HEK293 (cell line): ENCODE data around the gene PCTP.

ENCODE experiments used
- ATF2 ChIP-seq: fragments of 450-650 bp; formaldehyde crosslinking; IDR thresholded peaks from 2 replicates; pipeline ENCODE4 v1.5.1; 2016; ENCODE audit warnings: missing biosample characterization, missing genetic modification characterization, low read depth
- KLF1 ChIP-seq: fragments of 450-650 bp; formaldehyde crosslinking; IDR thresholded peaks from 2 replicates; pipeline ENCODE4 v1.5.1; 2016; ENCODE audit warnings: missing biosample characterization, missing genetic modification characterization
- KLF10 ChIP-seq: fragments of 450-650 bp; IDR thresholded peaks from 2 replicates; pipeline ENCODE4 v1.5.1; 2018; ENCODE audit warnings: missing biosample characterization, mild to moderate bottlenecking, missing genetic modification characterization
- KLF7 ChIP-seq: fragments of 450-650 bp; formaldehyde crosslinking; IDR thresholded peaks from 2 replicates; pipeline ENCODE4 v1.5.1; 2016; ENCODE audit warnings: missing biosample characterization, missing genetic modification characterization, borderline replicate concordance
- KLF9 ChIP-seq: fragments of 450-650 bp; formaldehyde crosslinking; IDR thresholded peaks from 2 replicates; pipeline ENCODE4 v1.5.1; 2016; ENCODE audit warnings: missing biosample characterization, missing genetic modification characterization, low read depth
- OSR2 ChIP-seq: fragments of 450-650 bp; formaldehyde crosslinking; IDR thresholded peaks from 2 replicates; pipeline ENCODE4 v1.5.1; 2016; ENCODE audit warnings: missing biosample characterization, missing genetic modification characterization
- ZBTB11 ChIP-seq: fragments of 450-650 bp; formaldehyde crosslinking; conservative IDR thresholded peaks from 2 replicates; pipeline ENCODE4 v1.5.1; 2016; ENCODE audit warnings: low read depth, missing biosample characterization, missing genetic modification characterization
- ZBTB6 ChIP-seq: fragments of 450-650 bp; formaldehyde crosslinking; IDR thresholded peaks from 2 replicates; pipeline ENCODE4 v1.5.1; 2017; ENCODE audit warnings: missing biosample characterization, missing genetic modification characterization
- ZNF114 ChIP-seq: fragments of 450-650 bp; formaldehyde crosslinking; IDR thresholded peaks from 2 replicates; pipeline ENCODE4 v1.5.0; 2017; ENCODE audit warnings: missing biosample characterization, missing genetic modification characterization
- ZNF223 ChIP-seq: fragments of 450-650 bp; formaldehyde crosslinking; IDR thresholded peaks from 2 replicates; pipeline ENCODE4 v1.5.1; 2016; ENCODE audit warnings: missing biosample characterization, missing genetic modification characterization
- ZNF37A ChIP-seq: fragments of 450-650 bp; IDR thresholded peaks from 2 replicates; pipeline ENCODE4 v1.5.1; 2018; ENCODE audit warnings: missing biosample characterization, missing genetic modification characterization
- ZNF394 ChIP-seq: fragments of 450-650 bp; formaldehyde crosslinking; IDR thresholded peaks from 2 replicates; pipeline ENCODE4 v1.5.1; 2016; ENCODE audit warnings: missing biosample characterization, missing genetic modification characterization, mild to moderate bottlenecking, moderate library complexity, borderline replicate concordance
- ZNF423 ChIP-seq: fragments of 450-650 bp; formaldehyde crosslinking; IDR thresholded peaks from 2 replicates; pipeline ENCODE4 v1.5.1; 2016; ENCODE audit warnings: missing biosample characterization, missing genetic modification characterization
- ZNF473 ChIP-seq: fragments of 450-650 bp; formaldehyde crosslinking; IDR thresholded peaks from 2 replicates; pipeline ENCODE4 v1.5.1; 2017; ENCODE audit warnings: missing biosample characterization, missing genetic modification characterization
- ZNF600 ChIP-seq: fragments of 450-650 bp; formaldehyde crosslinking; IDR thresholded peaks from 2 replicates; pipeline ENCODE4 v1.5.1; 2016; ENCODE audit warnings: missing biosample characterization, missing genetic modification characterization
- ZNF626 ChIP-seq: fragments of 450-650 bp; sonication (Bioruptor Pico); formaldehyde crosslinking; IDR thresholded peaks from 2 replicates; pipeline ENCODE4 v1.5.1; 2018; ENCODE audit warnings: missing biosample characterization, missing genetic modification characterization, inconsistent platforms
- ZNF629 ChIP-seq: fragments of 450-650 bp; formaldehyde crosslinking; IDR thresholded peaks from 2 replicates; pipeline ENCODE4 v1.5.1; 2017; ENCODE audit warnings: missing biosample characterization, missing genetic modification characterization
- ZNF692 ChIP-seq: fragments of 450-650 bp; formaldehyde crosslinking; IDR thresholded peaks from 2 replicates; pipeline ENCODE4 v1.5.1; 2016; ENCODE audit warnings: missing biosample characterization, missing genetic modification characterization
- ZNF777 ChIP-seq: fragments of 450-650 bp; formaldehyde crosslinking; IDR thresholded peaks from 2 replicates; pipeline ENCODE4 v1.5.1; 2017; ENCODE audit warnings: missing biosample characterization, missing genetic modification characterization, borderline replicate concordance
- ZNF785 ChIP-seq: fragments of 450-650 bp; formaldehyde crosslinking; IDR thresholded peaks from 2 replicates; pipeline ENCODE4 v1.5.1; 2016; ENCODE audit warnings: missing biosample characterization, missing genetic modification characterization
- ZSCAN5A ChIP-seq: fragments of 450-650 bp; formaldehyde crosslinking; IDR thresholded peaks from 2 replicates; pipeline ENCODE4 v1.5.1; 2016; ENCODE audit warnings: missing biosample characterization, missing genetic modification characterization
- TF ChIP-seq, protein P1 (sequence below): fragments of 450-650 bp; formaldehyde crosslinking; IDR thresholded peaks from 2 replicates; pipeline ENCODE4 v1.5.1; 2016; ENCODE audit warnings: missing biosample characterization, missing genetic modification characterization
- TF ChIP-seq, protein P2 (sequence below): fragments of 450-650 bp; formaldehyde crosslinking; IDR thresholded peaks from 2 replicates; pipeline ENCODE4 v1.5.1; 2016; ENCODE audit warnings: missing biosample characterization, missing genetic modification characterization
- TF ChIP-seq, protein P3 (sequence below): fragments of 450-650 bp; formaldehyde crosslinking; IDR thresholded peaks from 2 replicates; pipeline ENCODE4 v1.5.1; 2016; ENCODE audit warnings: missing biosample characterization, missing genetic modification characterization

PCTP gene

DNA sequence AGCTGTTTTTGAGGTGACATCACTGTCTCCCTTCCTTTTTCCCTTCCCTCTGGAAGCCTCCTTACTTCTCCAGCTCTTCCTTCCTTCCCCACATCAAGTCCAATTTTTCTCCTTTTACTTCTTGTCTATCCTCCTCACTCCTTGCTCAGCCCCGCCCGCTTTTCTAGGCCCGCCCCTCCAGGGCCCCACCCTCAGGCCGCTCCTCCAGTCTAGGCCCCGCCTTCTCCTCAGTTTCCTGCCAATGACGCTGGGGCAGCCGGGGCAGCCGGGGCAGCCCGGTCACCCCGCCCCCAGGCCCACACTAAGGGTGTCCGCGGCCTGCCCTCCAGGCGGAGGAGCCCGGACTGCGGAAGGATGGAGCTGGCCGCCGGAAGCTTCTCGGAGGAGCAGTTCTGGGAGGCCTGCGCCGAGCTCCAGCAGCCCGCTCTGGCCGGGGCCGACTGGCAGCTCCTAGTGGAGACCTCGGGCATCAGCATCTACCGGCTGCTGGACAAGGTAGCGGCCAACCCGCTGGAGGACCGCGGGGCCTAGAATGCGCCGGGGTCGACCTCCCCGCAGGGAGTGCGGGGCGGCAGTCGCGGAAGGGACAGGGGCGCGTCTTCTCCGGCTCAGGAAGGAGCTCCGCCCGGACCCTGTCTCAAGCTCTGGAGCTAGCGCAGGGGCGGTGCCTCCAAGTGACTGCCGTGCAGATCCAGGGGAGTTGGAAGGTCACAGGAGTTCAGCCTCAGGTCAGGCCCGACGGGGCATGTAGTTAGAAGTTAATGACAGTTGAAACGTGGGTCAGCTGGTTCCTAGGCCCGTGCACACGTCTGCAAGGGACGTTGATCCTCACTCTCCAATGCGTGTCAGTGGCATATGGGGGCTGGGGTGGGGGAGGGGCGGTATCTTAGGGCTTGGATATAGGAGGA lies at the start of gene PCTP (continued):
- TF ChIP-seq ATF2 (tag by site-specific recombination) (no peak), KLF1 (tag by site-specific recombination) (peak; percentile 62), ZNF394 (peak; percentile 47; the same call in 1 of the 2 replicates), ZNF600 (tag by site-specific recombination) (peak; percentile 76), ZNF629 (0 out of 2 replicates have a peak, but pooled peaks have one; percentile 26), ZBTB11 (tag by site-specific recombination) (peak; percentile 94), KLF10 (tag by site-specific recombination) (peak; percentile 48; the same call in 1 of the 2 replicates), ZNF423 (tag by site-specific recombination) (0 out of 2 replicates have a peak, but pooled peaks have one; percentile 8), ZSCAN5A (no peak), ZNF37A (no peak), KLF7 (peak; percentile 44; the same call in 1 of the 2 replicates), ZNF114 (tag by site-specific recombination) (no peak), OSR2 (tag by site-specific recombination) (no peak), ZNF785 (tag by site-specific recombination) (no peak), ZNF473 (tag by site-specific recombination) (no peak), ZNF223 (tag by site-specific recombination) (no peak), ZNF626 (tag by site-specific recombination) (no peak), ZBTB6 (tag by site-specific recombination) (peak; percentile 81), ZNF692 (0 out of 2 replicates have a peak, but pooled peaks have one; percentile 50), KLF9 (peak; percentile 79), ZNF777 (tag by site-specific recombination) (no peak)
- TF ChIP-seq, protein P1, sequence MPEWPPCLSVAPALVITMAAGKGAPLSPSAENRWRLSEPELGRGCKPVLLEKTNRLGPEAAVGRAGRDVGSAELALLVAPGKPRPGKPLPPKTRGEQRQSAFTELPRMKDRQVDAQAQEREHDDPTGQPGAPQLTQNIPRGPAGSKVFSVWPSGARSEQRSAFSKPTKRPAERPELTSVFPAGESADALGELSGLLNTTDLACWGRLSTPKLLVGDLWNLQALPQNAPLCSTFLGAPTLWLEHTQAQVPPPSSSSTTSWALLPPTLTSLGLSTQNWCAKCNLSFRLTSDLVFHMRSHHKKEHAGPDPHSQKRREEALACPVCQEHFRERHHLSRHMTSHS (tag by site-specific recombination) = no peak
- TF ChIP-seq, protein P2, sequence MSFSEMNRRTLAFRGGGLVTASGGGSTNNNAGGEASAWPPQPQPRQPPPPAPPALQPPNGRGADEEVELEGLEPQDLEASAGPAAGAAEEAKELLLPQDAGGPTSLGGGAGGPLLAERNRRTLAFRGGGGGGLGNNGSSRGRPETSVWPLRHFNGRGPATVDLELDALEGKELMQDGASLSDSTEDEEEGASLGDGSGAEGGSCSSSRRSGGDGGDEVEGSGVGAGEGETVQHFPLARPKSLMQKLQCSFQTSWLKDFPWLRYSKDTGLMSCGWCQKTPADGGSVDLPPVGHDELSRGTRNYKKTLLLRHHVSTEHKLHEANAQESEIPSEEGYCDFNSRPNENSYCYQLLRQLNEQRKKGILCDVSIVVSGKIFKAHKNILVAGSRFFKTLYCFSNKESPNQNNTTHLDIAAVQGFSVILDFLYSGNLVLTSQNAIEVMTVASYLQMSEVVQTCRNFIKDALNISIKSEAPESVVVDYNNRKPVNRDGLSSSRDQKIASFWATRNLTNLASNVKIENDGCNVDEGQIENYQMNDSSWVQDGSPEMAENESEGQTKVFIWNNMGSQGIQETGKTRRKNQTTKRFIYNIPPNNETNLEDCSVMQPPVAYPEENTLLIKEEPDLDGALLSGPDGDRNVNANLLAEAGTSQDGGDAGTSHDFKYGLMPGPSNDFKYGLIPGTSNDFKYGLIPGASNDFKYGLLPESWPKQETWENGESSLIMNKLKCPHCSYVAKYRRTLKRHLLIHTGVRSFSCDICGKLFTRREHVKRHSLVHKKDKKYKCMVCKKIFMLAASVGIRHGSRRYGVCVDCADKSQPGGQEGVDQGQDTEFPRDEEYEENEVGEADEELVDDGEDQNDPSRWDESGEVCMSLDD (tag by site-specific recombination) = 0 out of 2 replicates have a peak, but pooled peaks have one; percentile 15
- TF ChIP-seq, protein P3, sequence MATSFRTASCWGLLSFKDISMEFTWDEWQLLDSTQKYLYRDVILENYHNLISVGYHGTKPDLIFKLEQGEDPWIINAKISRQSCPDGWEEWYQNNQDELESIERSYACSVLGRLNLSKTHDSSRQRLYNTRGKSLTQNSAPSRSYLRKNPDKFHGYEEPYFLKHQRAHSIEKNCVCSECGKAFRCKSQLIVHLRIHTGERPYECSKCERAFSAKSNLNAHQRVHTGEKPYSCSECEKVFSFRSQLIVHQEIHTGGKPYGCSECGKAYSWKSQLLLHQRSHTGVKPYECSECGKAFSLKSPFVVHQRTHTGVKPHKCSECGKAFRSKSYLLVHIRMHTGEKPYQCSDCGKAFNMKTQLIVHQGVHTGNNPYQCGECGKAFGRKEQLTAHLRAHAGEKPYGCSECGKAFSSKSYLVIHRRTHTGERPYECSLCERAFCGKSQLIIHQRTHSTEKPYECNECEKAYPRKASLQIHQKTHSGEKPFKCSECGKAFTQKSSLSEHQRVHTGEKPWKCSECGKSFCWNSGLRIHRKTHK (tag by site-specific recombination) = no peak
